Inferior parietal cortex (tissue), 1 donor: ENCODE results near the gene OTUD5.
"Not testable (repeated sequence)": the region's sequence is repeated elsewhere in the genome, so short reads cannot be mapped to it uniquely, and the experiment has no call there.

ENCODE experiments used
- DNase-seq: peaks from one replicate; pipeline ENCODE4 v3.0.0-alpha.2; 2016; ENCODE audit errors: extremely low spot score

The OTUD5 gene

GRCh38 chrX:48890296-48890925, 67.0 kb downstream of the OTUD5 start:
- no peak for DNase-seq

- DNase-seq: not testable (repeated sequence)
Measured at GRCh38 chrX:48886586-48886985, 70.8 kb downstream of the OTUD5 start.

GRCh38 chrX:48883729-48884128, 73.7 kb downstream of the OTUD5 start:
- DNase-seq: no peak

GRCh38 chrX:48876944-48877343, 80.5 kb downstream of the OTUD5 start:
- not testable (repeated sequence) for DNase-seq
